ENCODE measurements around the gene WDR36. TPM values are rescaled to one million over a fixed set of nuclear protein-coding genes. Genes with fewer than 3 reads are reported as not detected.
"Not testable (repeated sequence)": the region's sequence is repeated elsewhere in the genome, so short reads cannot be mapped to it uniquely, and the experiment has no call there.

Gene WDR36
- total RNA-seq, 1 donor from 2014 or later, result 27.5 TPM

- no peak for TF ChIP-seq POLR2AphosphoS5 (IDR thresholded peaks at IDR 0.05; ENCODE audit: insufficient read depth in 1 of 2, low read depth in 1 of 2)
- TF ChIP-seq CTCF (IDR thresholded peaks at IDR 0.05), result no peak
- TF ChIP-seq POLR2A (IDR thresholded peaks at IDR 0.05), result no peak
- H3K27me3 ChIP-seq, result no peaks in the 10 kb centered on the region
- no peak for DNase-seq (ENCODE audit: extremely low spot score in 2 of 2)
- no peak overlapping the region for H3K27ac ChIP-seq
- no peaks in the 10 kb centered on the region for H3K4me1 ChIP-seq
- no peak overlapping the region for H3K4me3 ChIP-seq
- intact Hi-C loops (cut with DNase I), result no loop called here
- H3K36me3 ChIP-seq, result no peaks in the 10 kb centered on the region
- no peaks in the 10 kb centered on the region for H3K9me3 ChIP-seq
Measured at GRCh38 chr5:111138096-111138495, 45.9 kb downstream of the WDR36 start.

GRCh38 chr5:111141471-111141870, 49.3 kb downstream of the WDR36 start:
- H3K9me3 ChIP-seq; H3K4me1 ChIP-seq; H3K27ac ChIP-seq; H3K4me3 ChIP-seq; intact Hi-C loops (cut with DNase I); H3K36me3 ChIP-seq; H3K27me3 ChIP-seq; DNase-seq (ENCODE audit: extremely low spot score in 2 of 2): not testable (repeated sequence)

- no peaks in the 10 kb centered on the region for H3K36me3 ChIP-seq
- TF ChIP-seq POLR2AphosphoS5 (IDR thresholded peaks at IDR 0.05; ENCODE audit: insufficient read depth in 1 of 2, low read depth in 1 of 2) (no peak), CTCF (IDR thresholded peaks at IDR 0.05) (no peak), POLR2A (IDR thresholded peaks at IDR 0.05) (no peak)
- no peaks in the 10 kb centered on the region for H3K4me1 ChIP-seq
- no peak overlapping the region for H3K27ac ChIP-seq
- DNase-seq (ENCODE audit: extremely low spot score in 2 of 2), result no peak
- no peaks in the 10 kb centered on the region for H3K9me3 ChIP-seq
- no peak overlapping the region for H3K4me3 ChIP-seq
- H3K27me3 ChIP-seq, result no peaks in the 10 kb centered on the region
- intact Hi-C loops (cut with DNase I), result no loop called here
Measured at GRCh38 chr5:111142932-111143331, 50.8 kb downstream of the WDR36 start.

DNA sequence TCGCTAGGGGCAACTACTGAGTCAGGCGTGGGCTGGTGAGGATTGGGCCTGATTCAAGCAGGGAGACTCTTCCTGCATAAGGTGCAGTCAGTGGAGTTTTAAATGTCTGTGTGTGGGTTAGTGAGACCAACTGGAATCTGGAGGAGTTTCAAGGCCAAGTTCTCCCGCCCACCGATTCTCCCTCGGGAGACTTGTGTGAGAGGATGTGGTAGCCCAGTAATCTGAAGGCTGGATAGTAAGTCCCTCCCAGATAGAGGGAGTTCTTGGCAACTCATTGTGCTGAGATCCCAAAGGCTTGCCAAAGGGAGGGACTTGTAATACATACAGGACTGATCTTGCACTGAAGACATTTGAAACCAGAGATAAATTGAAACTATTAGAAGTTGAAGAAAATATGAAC, 51.8 kb downstream of the WDR36 start:
- H3K36me3 ChIP-seq, result no peaks in the 10 kb centered on the region

DNA sequence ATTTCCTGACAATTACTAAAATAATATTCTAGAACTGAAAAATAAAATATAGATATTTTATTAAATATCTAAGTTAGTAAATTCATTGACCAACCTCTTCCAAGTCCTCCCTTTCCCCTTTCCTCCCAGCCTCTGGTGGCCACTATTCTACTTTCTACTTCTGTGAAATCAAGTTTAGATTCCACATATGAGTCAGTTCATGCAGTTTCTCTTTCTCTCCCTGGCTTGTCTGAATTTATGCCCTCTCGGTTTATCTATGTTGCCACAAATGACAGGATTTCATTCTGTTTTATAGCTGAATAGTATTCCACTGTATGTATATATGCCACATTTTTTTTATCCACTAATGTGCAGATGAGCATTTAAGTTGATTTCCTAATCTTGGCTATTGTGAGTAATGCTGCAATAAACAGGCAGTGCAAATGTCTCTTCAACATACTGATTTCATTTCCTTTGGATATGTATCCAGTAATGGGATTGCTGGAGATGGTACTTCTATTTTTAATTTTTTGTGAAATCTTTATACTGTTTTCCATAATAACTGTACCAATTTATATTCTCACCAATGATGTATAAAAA, 52.3 kb downstream of the WDR36 start:
- no peak for DNase-seq (ENCODE audit: extremely low spot score in 2 of 2)
- no peak overlapping the region for H3K27ac ChIP-seq
- no peaks in the 10 kb centered on the region for H3K27me3 ChIP-seq
- no peaks in the 10 kb centered on the region for H3K9me3 ChIP-seq
- TF ChIP-seq POLR2A (IDR thresholded peaks at IDR 0.05) (no peak), POLR2AphosphoS5 (IDR thresholded peaks at IDR 0.05; ENCODE audit: insufficient read depth in 1 of 2, low read depth in 1 of 2) (no peak), CTCF (IDR thresholded peaks at IDR 0.05) (no peak)
- intact Hi-C loops (cut with DNase I), result no loop called here
- H3K4me1 ChIP-seq, result no peaks in the 10 kb centered on the region
- no peaks in the 10 kb centered on the region for H3K36me3 ChIP-seq
- no peak overlapping the region for H3K4me3 ChIP-seq

More for the DNA sequence above, 51.8 kb downstream of the WDR36 start:
- Histone ChIP-seq H3K4me1 (no peaks in the 10 kb centered on the region), H3K4me3 (no peak overlapping the region), H3K9me3 (no peaks in the 10 kb centered on the region), H3K27ac (no peak overlapping the region), H3K27me3 (no peaks in the 10 kb centered on the region)
- TF ChIP-seq POLR2AphosphoS5 (IDR thresholded peaks at IDR 0.05; ENCODE audit: insufficient read depth in 1 of 2, low read depth in 1 of 2) (no peak), POLR2A (IDR thresholded peaks at IDR 0.05) (no peak), CTCF (IDR thresholded peaks at IDR 0.05) (no peak)
- intact Hi-C loops (cut with DNase I), result no loop called here
- no peak for DNase-seq (ENCODE audit: extremely low spot score in 2 of 2)

Measured in vagina (tissue), 2 donors.